ENCODE measurements around the gene CAPZA1. TPM values are rescaled to one million over a fixed set of nuclear protein-coding genes. Genes with fewer than 3 reads are reported as not detected.

Gene CAPZA1
- total and polyA plus RNA-seq, 10 of the 15 experiments (the other 5 are each of a cell fraction or from before 2014, with no cell fraction given): 187 to 886 (median 278) TPM

- TF ChIP-seq FOXK2 (IDR thresholded peaks at IDR 0.05): no peak
- no peak for TF ChIP-seq CEBPZ (IDR thresholded peaks at IDR 0.05; ENCODE audit: low read depth, low read length)
- TF ChIP-seq SMC3 (IDR thresholded peaks at IDR 0.05; ENCODE audit: borderline replicate concordance, low read length): no peak
- TF ChIP-seq IRF5 (IDR thresholded peaks at IDR 0.05; ENCODE audit: borderline replicate concordance): no peak
- TF ChIP-seq SMAD1 (IDR thresholded peaks at IDR 0.05; ENCODE audit: low read depth, partially characterized antibody): peak; percentile 34
- TF ChIP-seq TBL1XR1 (IDR thresholded peaks at IDR 0.05; ENCODE audit: low read depth, low read length): 0 out of 2 replicates have a peak, but pooled peaks have one; percentile 16
- TF ChIP-seq TCF3 (IDR thresholded peaks at IDR 0.05; ENCODE audit: borderline replicate concordance, insufficient read depth, low read depth, low read length): no peak
- TF ChIP-seq FOS (IDR thresholded peaks at IDR 0.05; ENCODE audit: borderline replicate concordance, extremely low read depth, insufficient read length): no peak
- TF ChIP-seq ATF7 (IDR thresholded peaks at IDR 0.05; ENCODE audit: low read depth): peak; percentile 85
- no peak for TF ChIP-seq BRCA1 (IDR thresholded peaks at IDR 0.05; ENCODE audit: low read depth, low read length)
- no peak for TF ChIP-seq CBX5 (IDR thresholded peaks at IDR 0.05; ENCODE audit: low read depth)
- no peak for TF ChIP-seq SUZ12 (IDR thresholded peaks at IDR 0.05; ENCODE audit: unreplicated experiment)
- TF ChIP-seq ZNF24 (IDR thresholded peaks at IDR 0.05): no peak
- TF ChIP-seq ZBTB11 (CRISPR knock-in tag; IDR thresholded peaks at IDR 0.05): no peak
- peak; percentile 35 for TF ChIP-seq E4F1 (IDR thresholded peaks at IDR 0.05; ENCODE audit: borderline replicate concordance, partially characterized antibody)
- TF ChIP-seq ZZZ3 (IDR thresholded peaks at IDR 0.05; ENCODE audit: control insufficient read depth, insufficient read length, low read depth): no peak
- TF ChIP-seq MTA2 (IDR thresholded peaks at IDR 0.05; ENCODE audit: low read depth): peak; percentile 9; the same call in 1 of the 2 replicates
- peak; percentile 70 for TF ChIP-seq MXI1 (IDR thresholded peaks at IDR 0.05; ENCODE audit: low read depth, low read length)
Measured at GRCh38 chr1:112619518-112620376, at the start of gene CAPZA1 (continued).
